HG02610 (cell line): ENCODE results near the gene TMCC1.
A peak's percentile ranks its signal among the peaks of the same experiment; 100 is the strongest.
"Not testable (repeated sequence)": the region's sequence is repeated elsewhere in the genome, so short reads cannot be mapped to it uniquely, and the experiment has no call there.

ENCODE experiments used
- ATAC-seq: cut with Tn5 transposase; IDR thresholded peaks from one replicate; pipeline ENCODE4 v1.9.1; 2021; ENCODE audit warnings: mild to moderate bottlenecking, moderate library complexity; ENCODE audit not compliant: unreplicated experiment

The TMCC1 gene

GRCh38 chr3:129893581-129894070 is at the start of gene TMCC1:
TSS of gene TMCC1 (minus strand) at chr3:129893711.
- ATAC-seq: peak; percentile 89

- no peak for ATAC-seq
These were observed 49.5 kb upstream of the TMCC1 start for GRCh38 chr3:129943020-129943419.

- ATAC-seq: peak; percentile 59
These were observed 48.8 kb upstream of the TMCC1 start for GRCh38 chr3:129942296-129942695.

GRCh38 chr3:129940086-129940485 is 46.6 kb upstream of the TMCC1 start:
- no peak for ATAC-seq

- no peak for ATAC-seq
These were observed 44.8 kb upstream of the TMCC1 start for GRCh38 chr3:129938140-129938930.

GRCh38 chr3:129937717-129938116 is 44.2 kb upstream of the TMCC1 start:
- ATAC-seq: no peak

- ATAC-seq: no peak
These were observed 43.2 kb upstream of the TMCC1 start for GRCh38 chr3:129936757-129937156.

GRCh38 chr3:129934234-129935123 is 41.0 kb upstream of the TMCC1 start:
- ATAC-seq: no peak

GRCh38 chr3:129933471-129933870 is 40.0 kb upstream of the TMCC1 start:
- ATAC-seq: no peak

GRCh38 chr3:129929383-129929782 is 35.9 kb upstream of the TMCC1 start:
- no peak for ATAC-seq

GRCh38 chr3:129927072-129927471 is 33.6 kb upstream of the TMCC1 start:
- ATAC-seq: no peak

GRCh38 chr3:129919806-129920205 is 26.3 kb upstream of the TMCC1 start:
- ATAC-seq: no peak

GRCh38 chr3:129919357-129919756 is 25.8 kb upstream of the TMCC1 start:
- no peak for ATAC-seq

GRCh38 chr3:129918461-129918860 is 24.9 kb upstream of the TMCC1 start:
- no peak for ATAC-seq

GRCh38 chr3:129917423-129918007 is 24.0 kb upstream of the TMCC1 start:
- ATAC-seq: no peak

GRCh38 chr3:129913618-129914017 is 20.1 kb upstream of the TMCC1 start:
- no peak for ATAC-seq

- no peak for ATAC-seq
These were observed 17.9 kb upstream of the TMCC1 start for GRCh38 chr3:129911261-129911861.

- ATAC-seq: not testable (repeated sequence)
These were observed 15.7 kb upstream of the TMCC1 start for GRCh38 chr3:129909235-129909634.

GRCh38 chr3:129908417-129908816 is 14.9 kb upstream of the TMCC1 start:
- ATAC-seq: no peak

- ATAC-seq: not testable (repeated sequence)
These were observed 7.8 kb upstream of the TMCC1 start for GRCh38 chr3:129901272-129901671.

- no peak for ATAC-seq
These were observed 3.5 kb upstream of the TMCC1 start for GRCh38 chr3:129897026-129897425.
